Transverse colon (tissue), 4 donors: Measurements from ENCODE around the gene GNPDA1. TPM values are rescaled to one million over a fixed set of nuclear protein-coding genes. Genes with fewer than 3 reads are reported as not detected.

Source experiments
- DNase-seq: peaks from one replicate; pipeline ENCODE4 v3.0.0-alpha.2; 2019
- H3K27ac ChIP-seq, 4 donors: fragments of 200-600 bp; sonication (generic); 2 replicates each; pipeline ENCODE4 v1.5.1; 2016 to 2018; ENCODE audit warnings: inconsistent platforms in 4 of 4
- H3K27me3 ChIP-seq: fragments of 200-600 bp; sonication (generic); 2 replicates; pipeline ENCODE4 v1.5.1; 2017; ENCODE audit warnings: inconsistent platforms
- H3K36me3 ChIP-seq, 4 donors: fragments of 200-600 bp; sonication (generic); 2 replicates each; pipeline ENCODE4 v1.5.1; 2017 to 2019; ENCODE audit warnings: inconsistent platforms in 4 of 4
- H3K4me1 ChIP-seq, 4 donors: fragments of 200-600 bp; sonication (generic); 2 replicates each; pipeline ENCODE4 v1.5.1; 2017 to 2020; ENCODE audit warnings: inconsistent platforms in 4 of 4
- H3K4me3 ChIP-seq, 4 donors: fragments of 200-600 bp; sonication (generic); 1 replicate in 1 of 4; 2 replicates in 3 of 4; pipeline versions ENCODE4 v1.5.1 to v1.6.1; 2017 to 2019; ENCODE audit warnings: inconsistent platforms in 4 of 4
- H3K9me3 ChIP-seq, 2 donors: fragments of 200-600 bp; sonication (generic); 2 replicates each; pipeline ENCODE4 v1.5.1; 2017 to 2019; ENCODE audit warnings: inconsistent platforms in 2 of 2
- EP300 ChIP-seq: sonication (generic); formaldehyde crosslinking; IDR thresholded peaks from one replicate; pipeline ENCODE4 v1.6.1; 2017; ENCODE audit warnings: antibody characterized with exemption, low read depth
- POLR2A ChIP-seq: fragments of 450-650 bp; IDR thresholded peaks from one replicate; pipeline ENCODE4 v1.6.1; 2016; ENCODE audit warnings: antibody characterized with exemption, mild to moderate bottlenecking, moderate library complexity
- POLR2AphosphoS5 ChIP-seq, 3 donors: sonication (generic); formaldehyde crosslinking; IDR thresholded peaks; one replicate each; pipeline ENCODE4 v1.6.1; 2016; ENCODE audit warnings: antibody characterized with exemption in 3 of 3
- WGBS, 2 donors: methylation state at CpG; one replicate each; pipeline ENCODE4 v1.1.5; 2018; ENCODE audit warnings: low coverage in 1 of 2; 5-methylcytosine and 5-hydroxymethylcytosine counted together
- in situ Hi-C, 4 donors: fragments of 200-750 bp; cut with MboI; loops; one replicate each; pipeline versions ENCODE4 v1.15.0 to v1.15.1; 2017; ENCODE audit warnings: low sequenced_read_pairs in 3 of 4, low pct_ligation_motif_present in 1 of 4, low pct_unique_long_range_greater_than_20kb in 1 of 4
- intact Hi-C: fragments of 100-400 bp; cut with DNase I; formaldehyde crosslinking; loops from one replicate; pipeline ENCODE4 v1.15.1; 2023; ENCODE audit warnings: low total_unique reads
- total RNA-seq, 4 donors: library from RNA; depleted of rRNA; stranded (reverse); fragments of >200 nt; gene quantifications; one replicate each; pipeline ENCODE4 v1.1.0, GENCODE V29; 2016
- TF ChIP-seq, protein P1 (sequence below), 5 experiments: fragments of 200-600 bp in 3 of 5; fragments of 450-650 bp in 2 of 5; sonication (generic) in 3 of 5; IDR thresholded peaks; 1 replicate in 2 of 5; 2 replicates in 3 of 5; pipeline ENCODE4 v1.5.1; 2016 to 2017; ENCODE audit warnings: antibody characterized with exemption in 5 of 5, inconsistent platforms in 3 of 5, mild to moderate bottlenecking in 2 of 5, moderate library complexity in 1 of 5

Gene GNPDA1
- total RNA-seq, 4 donors from 2014 or later, result 1.6 to 24.8 (median 8.9) TPM

- H3K9me3 ChIP-seq, result no peaks in the 10 kb centered on the region
- no peaks in the 10 kb centered on the region for H3K27me3 ChIP-seq
- WGBS, 2 donors, result 77 to 85% methylated on average over 4 of the region's 4 CpGs
- H3K4me3 ChIP-seq, result no peak overlapping the region
- no peak overlapping the region for H3K27ac ChIP-seq
- H3K36me3 ChIP-seq, result no peaks in the 10 kb centered on the region
- intact Hi-C loops, result no loop called here
- DNase-seq, result no peak
- peaks cover 10 to 24% (median 14%) of the 10 kb centered on the region in 4 donors for H3K4me1 ChIP-seq
- in situ Hi-C loops, result loop anchor here in 1 of 4 donors (10.0 kb wide), 1 partner anchor 272 kb away; no protein-coding TSS in a partner anchor
- TF ChIP-seq, protein P1, sequence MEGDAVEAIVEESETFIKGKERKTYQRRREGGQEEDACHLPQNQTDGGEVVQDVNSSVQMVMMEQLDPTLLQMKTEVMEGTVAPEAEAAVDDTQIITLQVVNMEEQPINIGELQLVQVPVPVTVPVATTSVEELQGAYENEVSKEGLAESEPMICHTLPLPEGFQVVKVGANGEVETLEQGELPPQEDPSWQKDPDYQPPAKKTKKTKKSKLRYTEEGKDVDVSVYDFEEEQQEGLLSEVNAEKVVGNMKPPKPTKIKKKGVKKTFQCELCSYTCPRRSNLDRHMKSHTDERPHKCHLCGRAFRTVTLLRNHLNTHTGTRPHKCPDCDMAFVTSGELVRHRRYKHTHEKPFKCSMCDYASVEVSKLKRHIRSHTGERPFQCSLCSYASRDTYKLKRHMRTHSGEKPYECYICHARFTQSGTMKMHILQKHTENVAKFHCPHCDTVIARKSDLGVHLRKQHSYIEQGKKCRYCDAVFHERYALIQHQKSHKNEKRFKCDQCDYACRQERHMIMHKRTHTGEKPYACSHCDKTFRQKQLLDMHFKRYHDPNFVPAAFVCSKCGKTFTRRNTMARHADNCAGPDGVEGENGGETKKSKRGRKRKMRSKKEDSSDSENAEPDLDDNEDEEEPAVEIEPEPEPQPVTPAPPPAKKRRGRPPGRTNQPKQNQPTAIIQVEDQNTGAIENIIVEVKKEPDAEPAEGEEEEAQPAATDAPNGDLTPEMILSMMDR (IDR thresholded peaks at IDR 0.05), result no peak
- no peak for TF ChIP-seq POLR2A
- TF ChIP-seq POLR2AphosphoS5 (IDR thresholded peaks at IDR 0.05), result no peak
- no peak for TF ChIP-seq EP300
These were observed 46.4 kb downstream of the GNPDA1 start for GRCh38 chr5:141966275-141966962.

- DNase-seq, result no peak
- Histone ChIP-seq H3K36me3 (no peaks in the 10 kb centered on the region), H3K4me1 (peaks cover 2 to 23% (median 9%) of the 10 kb centered on the region in 4 donors), H3K4me3 (no peak overlapping the region), H3K9me3 (no peaks in the 10 kb centered on the region), H3K27ac (no peak overlapping the region), H3K27me3 (no peaks in the 10 kb centered on the region)
- intact Hi-C loops, result no loop called here
- no peak for TF ChIP-seq POLR2AphosphoS5 (IDR thresholded peaks at IDR 0.05)
- no peak for TF ChIP-seq POLR2A
- TF ChIP-seq, protein P1 (IDR thresholded peaks at IDR 0.05), result no peak
- in situ Hi-C loops, result loop anchor here in 1 of 4 donors (10.0 kb wide), 1 partner anchor 270 kb away; no protein-coding TSS in a partner anchor
- 80% methylated on average over 1 to 7 of the region's 7 CpGs for WGBS, 2 donors
These were observed 47.8 kb downstream of the GNPDA1 start for GRCh38 chr5:141965071-141965470.

- WGBS, 2 donors, result 48 to 52% methylated on average over 3 of the region's 3 CpGs
- H3K4me3 ChIP-seq, result no peak overlapping the region
- no peaks in the 10 kb centered on the region for H3K27me3 ChIP-seq
- no peaks in the 10 kb centered on the region for H3K9me3 ChIP-seq
- intact Hi-C loops (no loop called here), in situ Hi-C loops (loop anchor here in 1 of 4 donors (10.0 kb wide), 1 partner anchor 269 kb away; no protein-coding TSS in a partner anchor)
- no peak overlapping the region for H3K27ac ChIP-seq
- TF ChIP-seq POLR2AphosphoS5 (IDR thresholded peaks at IDR 0.05), result no peak
- TF ChIP-seq, protein P1 (IDR thresholded peaks at IDR 0.05), result no peak
- no peak for TF ChIP-seq POLR2A
- TF ChIP-seq EP300, result no peak
- no peaks in the 10 kb centered on the region for H3K36me3 ChIP-seq
- DNase-seq, result no peak
- peaks cover 0 to 17% (median 5%) of the 10 kb centered on the region in 4 donors for H3K4me1 ChIP-seq
These were observed 49.1 kb downstream of the GNPDA1 start for GRCh38 chr5:141963701-141964100.

DNA sequence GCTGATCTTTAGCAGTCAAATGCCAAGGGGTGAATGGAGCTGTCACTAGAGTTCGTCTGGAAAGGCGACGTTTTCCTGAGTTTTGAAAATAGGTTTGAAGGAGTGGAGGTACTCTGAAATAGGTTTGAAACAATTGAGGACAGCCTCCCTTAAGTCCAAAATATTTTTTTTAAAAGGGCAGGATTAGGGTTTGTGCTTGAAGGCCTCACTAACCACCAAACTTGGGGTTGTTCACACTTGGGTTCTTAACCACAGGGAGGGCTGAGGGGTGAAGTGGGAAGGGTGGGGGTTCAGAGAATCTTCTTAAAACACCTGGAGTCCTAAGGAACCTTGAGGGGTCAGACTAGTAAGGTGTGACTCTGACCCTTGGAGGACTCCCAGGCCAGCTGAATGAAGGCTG lies 51.4 kb downstream of the GNPDA1 start:
- TF ChIP-seq POLR2AphosphoS5 (IDR thresholded peaks at IDR 0.05) (no peak), POLR2A (no peak), EP300 (no peak)
- TF ChIP-seq, protein P1 (IDR thresholded peaks at IDR 0.05), result no peak
- Histone ChIP-seq H3K4me3 (no peak overlapping the region), H3K4me1 (peaks cover 0 to 18% (median 3%) of the 10 kb centered on the region in 4 donors), H3K27ac (peak overlapping the region in 1 of 4 donors; percentile 17), H3K36me3 (no peaks in the 10 kb centered on the region), H3K9me3 (no peaks in the 10 kb centered on the region), H3K27me3 (no peaks in the 10 kb centered on the region)
- in situ Hi-C loops, result loop anchor here in 1 of 4 donors (10.0 kb wide), 1 partner anchor 267 kb away; no protein-coding TSS in a partner anchor
- intact Hi-C loops, result no loop called here
- WGBS, 2 donors, result 95% methylated on average over 3 of the region's 3 CpGs; no CpG with 5 or more reads in 1 of the 2 donors
- DNase-seq, result no peak
